ENCODE measurements around the gene CD300A.

Gene CD300A

GRCh38 chr17:74432424-74432690 lies 34.1 kb upstream of the CD300A start:
- Mint-ChIP-seq H3K4me3 (no peak overlapping the region), H3K9me3 (peaks cover 13% of the 10 kb centered on the region), H3K36me3 (ENCODE audit: low read depth) (no peaks in the 10 kb centered on the region), H3K27ac (no peak overlapping the region), H3K27me3 (peaks cover 62% of the 10 kb centered on the region), H3K4me1 (peaks cover 21% of the 10 kb centered on the region)
- ATAC-seq (no peak), DNase-seq (no peak)

GRCh38 chr17:74432766-74433391 lies 33.6 kb upstream of the CD300A start:
- Mint-ChIP-seq H3K9me3 (peaks cover 18% of the 10 kb centered on the region), H3K36me3 (ENCODE audit: low read depth) (no peaks in the 10 kb centered on the region), H3K27me3 (peaks cover 62% of the 10 kb centered on the region), H3K4me1 (peaks cover 21% of the 10 kb centered on the region), H3K27ac (no peak overlapping the region), H3K4me3 (no peak overlapping the region)
- ATAC-seq (no peak), DNase-seq (no peak)

- H3K4me1 Mint-ChIP-seq: peaks cover 21% of the 10 kb centered on the region
- H3K36me3 Mint-ChIP-seq (ENCODE audit: low read depth): peaks cover 1% of the 10 kb centered on the region
- H3K4me3 Mint-ChIP-seq: no peak overlapping the region
- peaks cover 21% of the 10 kb centered on the region for H3K9me3 Mint-ChIP-seq
- H3K27ac Mint-ChIP-seq: no peak overlapping the region
- DNase-seq: no peak
- peaks cover 58% of the 10 kb centered on the region for H3K27me3 Mint-ChIP-seq
- no peak for ATAC-seq
Measured at GRCh38 chr17:74433421-74434121, 32.9 kb upstream of the CD300A start.

- H3K9me3 Mint-ChIP-seq: peaks cover 25% of the 10 kb centered on the region
- ATAC-seq (no peak), DNase-seq (no peak)
- H3K36me3 Mint-ChIP-seq (ENCODE audit: low read depth): peaks cover 3% of the 10 kb centered on the region
- H3K27ac Mint-ChIP-seq: no peak overlapping the region
- H3K4me3 Mint-ChIP-seq: no peak overlapping the region
- H3K27me3 Mint-ChIP-seq: peaks cover 39% of the 10 kb centered on the region
- H3K4me1 Mint-ChIP-seq: peaks cover 12% of the 10 kb centered on the region
Measured at GRCh38 chr17:74435775-74436359, 30.6 kb upstream of the CD300A start.

GRCh38 chr17:74437702-74438101 lies 28.7 kb upstream of the CD300A start:
- H3K27ac Mint-ChIP-seq: no peak overlapping the region
- H3K4me3 Mint-ChIP-seq: no peak overlapping the region
- peaks cover 5% of the 10 kb centered on the region for H3K4me1 Mint-ChIP-seq
- peaks cover 3% of the 10 kb centered on the region for H3K36me3 Mint-ChIP-seq (ENCODE audit: low read depth)
- peaks cover 29% of the 10 kb centered on the region for H3K27me3 Mint-ChIP-seq
- ATAC-seq (no peak), DNase-seq (no peak)
- H3K9me3 Mint-ChIP-seq: peaks cover 25% of the 10 kb centered on the region

GRCh38 chr17:74439691-74440567 lies 26.5 kb upstream of the CD300A start:
- peaks cover 3% of the 10 kb centered on the region for H3K36me3 Mint-ChIP-seq (ENCODE audit: low read depth)
- no peak overlapping the region for H3K27ac Mint-ChIP-seq
- H3K4me1 Mint-ChIP-seq: peaks cover 11% of the 10 kb centered on the region
- DNase-seq: no peak
- no peak for ATAC-seq
- peaks cover 25% of the 10 kb centered on the region for H3K9me3 Mint-ChIP-seq
- H3K4me3 Mint-ChIP-seq: no peak overlapping the region
- peaks cover 13% of the 10 kb centered on the region for H3K27me3 Mint-ChIP-seq

GRCh38 chr17:74441537-74441936 lies 24.9 kb upstream of the CD300A start:
- Mint-ChIP-seq H3K27me3 (peaks cover 2% of the 10 kb centered on the region), H3K9me3 (peaks cover 20% of the 10 kb centered on the region), H3K36me3 (ENCODE audit: low read depth) (peaks cover 3% of the 10 kb centered on the region), H3K4me3 (no peak overlapping the region), H3K4me1 (peaks cover 12% of the 10 kb centered on the region), H3K27ac (no peak overlapping the region)
- ATAC-seq (no peak), DNase-seq (no peak)

GRCh38 chr17:74442291-74442669 lies 24.2 kb upstream of the CD300A start:
- ATAC-seq (no peak), DNase-seq (no peak)
- Mint-ChIP-seq H3K36me3 (ENCODE audit: low read depth) (peaks cover 3% of the 10 kb centered on the region), H3K9me3 (peaks cover 13% of the 10 kb centered on the region), H3K27ac (no peak overlapping the region), H3K4me1 (peaks cover 17% of the 10 kb centered on the region), H3K27me3 (peaks cover 4% of the 10 kb centered on the region), H3K4me3 (no peak overlapping the region)

- Mint-ChIP-seq H3K27ac (no peak overlapping the region), H3K4me3 (no peak overlapping the region)
- ATAC-seq: peak; percentile 48
Measured at GRCh38 chr17:74442670-74443515, 23.5 kb upstream of the CD300A start.

GRCh38 chr17:74443516-74444296 lies 22.7 kb upstream of the CD300A start:
- H3K36me3 Mint-ChIP-seq (ENCODE audit: low read depth): peaks cover under 1% of the 10 kb centered on the region
- no peak for ATAC-seq
- peaks cover 4% of the 10 kb centered on the region for H3K27me3 Mint-ChIP-seq
- H3K9me3 Mint-ChIP-seq: peaks cover 2% of the 10 kb centered on the region
- H3K27ac Mint-ChIP-seq: no peak overlapping the region
- DNase-seq: no peak
- H3K4me3 Mint-ChIP-seq: no peak overlapping the region
- peaks cover 17% of the 10 kb centered on the region for H3K4me1 Mint-ChIP-seq

More at GRCh38 chr17:74442670-74443515, 23.5 kb upstream of the CD300A start:
- H3K27me3 Mint-ChIP-seq: peaks cover 4% of the 10 kb centered on the region
- peaks cover 7% of the 10 kb centered on the region for H3K9me3 Mint-ChIP-seq
- peaks cover 3% of the 10 kb centered on the region for H3K36me3 Mint-ChIP-seq (ENCODE audit: low read depth)
- peak; percentile 51 for DNase-seq
- H3K4me1 Mint-ChIP-seq: peaks cover 17% of the 10 kb centered on the region

- Mint-ChIP-seq H3K4me3 (no peak overlapping the region), H3K27me3 (peaks cover 4% of the 10 kb centered on the region), H3K27ac (no peak overlapping the region), H3K36me3 (ENCODE audit: low read depth) (no peaks in the 10 kb centered on the region), H3K4me1 (peaks cover 17% of the 10 kb centered on the region), H3K9me3 (no peaks in the 10 kb centered on the region)
- DNase-seq (no peak), ATAC-seq (no peak)
Measured at GRCh38 chr17:74444406-74444805, 22.0 kb upstream of the CD300A start.

- no peak overlapping the region for H3K27ac Mint-ChIP-seq
- H3K4me3 Mint-ChIP-seq: no peak overlapping the region
- ATAC-seq (no peak), DNase-seq (no peak)
- H3K27me3 Mint-ChIP-seq: peaks cover 4% of the 10 kb centered on the region
- no peaks in the 10 kb centered on the region for H3K9me3 Mint-ChIP-seq
- no peaks in the 10 kb centered on the region for H3K36me3 Mint-ChIP-seq (ENCODE audit: low read depth)
- H3K4me1 Mint-ChIP-seq: peaks cover 16% of the 10 kb centered on the region
Measured at GRCh38 chr17:74445158-74445557, 21.3 kb upstream of the CD300A start.

Measured in activated naive CD8-positive, alpha-beta T cell treated with anti-CD3 and anti-CD28 coated beads, Interleukin-2, amount 50 U/mL, for 24 hours (primary cell).